NCI-H2171 treated with DMSO at 0.1 percent for 48 hours (cell line): Measurements from ENCODE around the gene CD68.

Source experiments
- DNase-seq: peaks from one replicate; lab custom pipeline; 2025; lab: John Stamatoyannopoulos, UW

CD68 gene

GRCh38 chr17:7579001-7579833 lies at the start of gene CD68:
CD68 (plus strand) TSS chr17:7579638; CDS start chr17:7579678, 40 bp downstream.
- DNase-seq, result peak; percentile 54

GRCh38 chr17:7530023-7530900 lies 49.2 kb upstream of the CD68 start:
- no peak for DNase-seq

- no peak for DNase-seq
Observed at GRCh38 chr17:7538050-7538449, 41.4 kb upstream of the CD68 start.

GRCh38 chr17:7538891-7539545 lies 40.4 kb upstream of the CD68 start:
- no peak for DNase-seq

- DNase-seq, result no peak
Observed at GRCh38 chr17:7541074-7541621, 38.3 kb upstream of the CD68 start.

GRCh38 chr17:7544911-7545310 lies 34.5 kb upstream of the CD68 start:
- no peak for DNase-seq

GRCh38 chr17:7548585-7549400 lies 30.6 kb upstream of the CD68 start, which contains the start of gene TNFSF12:
TNFSF12 (plus strand) TSS chr17:7549058; CDS start chr17:7549154, 96 bp downstream.
- DNase-seq, result no peak

- DNase-seq, result no peak
Observed at GRCh38 chr17:7549401-7550055, 29.9 kb upstream of the CD68 start.

- DNase-seq, result no peak
Observed at GRCh38 chr17:7550344-7550743, 29.1 kb upstream of the CD68 start.

GRCh38 chr17:7551396-7551795 lies 28.0 kb upstream of the CD68 start:
- no peak for DNase-seq

GRCh38 chr17:7552621-7553051 lies 26.8 kb upstream of the CD68 start:
- no peak for DNase-seq

- DNase-seq, result no peak
Observed at GRCh38 chr17:7553356-7553755, 26.1 kb upstream of the CD68 start.

GRCh38 chr17:7555320-7555948 lies 24.0 kb upstream of the CD68 start:
- DNase-seq, result no peak

GRCh38 chr17:7556627-7557026 lies 22.8 kb upstream of the CD68 start:
- DNase-seq, result no peak

- DNase-seq, result no peak
Observed at GRCh38 chr17:7557147-7557764, 22.2 kb upstream of the CD68 start.

- DNase-seq, result no peak
Observed at GRCh38 chr17:7557775-7558543, 21.5 kb upstream of the CD68 start.

GRCh38 chr17:7558544-7559319 lies 20.7 kb upstream of the CD68 start, which contains the start of gene TNFSF13:
TNFSF13 (plus strand) TSS chr17:7558750; CDS start chr17:7559040, 290 bp downstream.
- DNase-seq, result no peak
